GM10266 (cell line): Measurements from ENCODE around the gene NAT9.
A peak's percentile ranks its signal among the peaks of the same experiment; 100 is the strongest.

ENCODE experiments used
- DNase-seq: peaks from one replicate; pipeline ENCODE4 v3.0.0; 2012; ENCODE audit errors: extremely low spot score
- CTCF ChIP-seq: IDR thresholded peaks from 2 replicates; pipeline ENCODE4 v1.5.1; 2012; ENCODE audit warnings: mild to moderate bottlenecking, low read depth; ENCODE audit not compliant: control insufficient read depth, insufficient read depth; ENCODE audit errors: missing control alignments

The NAT9 gene

GRCh38 chr17:74786431-74787055 is 10.4 kb upstream of the NAT9 start:
- TF ChIP-seq CTCF = no peak
- DNase-seq = no peak

GRCh38 chr17:74785981-74786360 is 9.8 kb upstream of the NAT9 start:
- TF ChIP-seq CTCF = no peak
- no peak for DNase-seq

- DNase-seq = no peak
- no peak for TF ChIP-seq CTCF
These were observed 9.2 kb upstream of the NAT9 start for GRCh38 chr17:74785096-74785980.

GRCh38 chr17:74784125-74784810 is 8.1 kb upstream of the NAT9 start:
- no peak for TF ChIP-seq CTCF
- no peak for DNase-seq

- DNase-seq = no peak
- no peak for TF ChIP-seq CTCF
These were observed 6.4 kb upstream of the NAT9 start for GRCh38 chr17:74782571-74782970.

GRCh38 chr17:74780443-74781238 is 4.5 kb upstream of the NAT9 start:
- DNase-seq = peak; percentile 62
- TF ChIP-seq CTCF = peak; percentile 37
